ENCODE measurements around the gene LEAP2. TPM values are rescaled to one million over a fixed set of nuclear protein-coding genes. Genes with fewer than 3 reads are reported as not detected.

The LEAP2 gene
- 2.0 TPM for total RNA-seq

GRCh38 chr5:132873119-132873929, at the start of gene LEAP2:
LEAP2 (plus strand) TSS chr5:132873668; CDS start chr5:132873695, 27 bp downstream.
- DNase-seq = no peak

GRCh38 chr5:132824426-132824825, 49.0 kb upstream of the LEAP2 start:
- no peak for DNase-seq

GRCh38 chr5:132825033-132825833, 48.2 kb upstream of the LEAP2 start:
- no peak for DNase-seq

GRCh38 chr5:132825834-132826391, 47.6 kb upstream of the LEAP2 start:
- no peak for DNase-seq

- no peak for DNase-seq
Observed at GRCh38 chr5:132826424-132827082, 46.9 kb upstream of the LEAP2 start.

- no peak for DNase-seq
Observed at GRCh38 chr5:132827943-132828673, 45.4 kb upstream of the LEAP2 start.

GRCh38 chr5:132828846-132829494, 44.5 kb upstream of the LEAP2 start:
- DNase-seq = no peak

GRCh38 chr5:132829742-132830435, 43.6 kb upstream of the LEAP2 start:
- DNase-seq = peak; percentile 56

- DNase-seq = no peak
Observed at GRCh38 chr5:132830436-132831094, 42.9 kb upstream of the LEAP2 start, which contains the start of gene SHROOM1. SHROOM1 (minus strand) TSS chr5:132830647; CDS start chr5:132826140, 4,507 bp downstream.

GRCh38 chr5:132831095-132831860, 42.2 kb upstream of the LEAP2 start:
- DNase-seq = no peak

- DNase-seq = no peak
Observed at GRCh38 chr5:132832612-132833011, 40.9 kb upstream of the LEAP2 start.

- no peak for DNase-seq
Observed at GRCh38 chr5:132834057-132834456, 39.4 kb upstream of the LEAP2 start.

GRCh38 chr5:132836852-132837251, 36.6 kb upstream of the LEAP2 start:
- no peak for DNase-seq

- no peak for DNase-seq
Observed at GRCh38 chr5:132837868-132838267, 35.6 kb upstream of the LEAP2 start.

- DNase-seq = no peak
Observed at GRCh38 chr5:132838516-132839282, 34.8 kb upstream of the LEAP2 start.

GRCh38 chr5:132839426-132840301, 33.8 kb upstream of the LEAP2 start:
- no peak for DNase-seq

- no peak for DNase-seq
Observed at GRCh38 chr5:132840313-132840712, 33.2 kb upstream of the LEAP2 start.
